Endothelial cell of umbilical vein (primary cell): ENCODE results near the gene EFCAB3. TPM values are rescaled to one million over a fixed set of nuclear protein-coding genes. Genes with fewer than 3 reads are reported as not detected.
"Not testable (repeated sequence)": the region's sequence is repeated elsewhere in the genome, so short reads cannot be mapped to it uniquely, and the experiment has no call there.

ENCODE experiments used
- BruUV-seq: library from RNA; stranded (reverse); fragments of 400-500 nt; replicated peaks from 2 replicates; lab custom pipeline; 2021; lab: Mats Ljungman, UMichigan
- CTCF ChIA-PET: fragments of 300-600, 350-600 bp; sonication (Branson Sonifier 250); formaldehyde crosslinking; loops from one replicate; lab custom pipeline; 2021; ENCODE audit warnings: antibody characterized with exemption, inconsistent platforms; lab: Charles Lee
- POLR2A ChIA-PET: fragments of 300-600, 350-600 bp; sonication (Branson Sonifier 250); formaldehyde crosslinking; loops from one replicate; lab custom pipeline; 2021; ENCODE audit warnings: antibody characterized with exemption, inconsistent platforms; lab: Charles Lee
- DNase-seq: peaks from one replicate; pipeline ENCODE4 v3.0.0-alpha.2; 2011; ENCODE audit warnings: low read depth, low spot score
- FAIRE-seq: peaks from 2 replicates; lab custom pipeline; 2011; peaks lifted over from hg19 to GRCh38; lab: Jason Lieb, UNC
- H2AFZ ChIP-seq: 2 replicates; pipeline ENCODE4 v1.6.0; 2012; ENCODE audit warnings: low read depth, low read length, control low read depth, inconsistent platforms
- H3K27ac ChIP-seq: 2 replicates; pipeline ENCODE4 v1.5.1; 2011; ENCODE audit warnings: low read depth, mild to moderate bottlenecking, control low read depth, low read length, moderate library complexity; ENCODE audit not compliant: insufficient read depth
- H3K27me3 ChIP-seq, 2 experiments: 2 replicates each; pipeline versions ENCODE4 v1.6.0 to v1.6.1; 2011; ENCODE audit warnings: low read length in 2 of 2, mixed read lengths in 1 of 2; ENCODE audit not compliant: control insufficient read depth in 2 of 2, insufficient read depth in 2 of 2
- H3K36me3 ChIP-seq, 2 experiments: 2 replicates in 1 of 2; 3 replicates in 1 of 2; pipeline ENCODE4 v1.5.1; 2011; ENCODE audit warnings: low read length in 2 of 2, mild to moderate bottlenecking in 1 of 2, moderate library complexity in 1 of 2; ENCODE audit not compliant: control insufficient read depth in 2 of 2, insufficient read depth in 2 of 2; ENCODE audit errors: extremely low read depth in 1 of 2
- H3K4me1 ChIP-seq: 3 replicates; pipeline ENCODE4 v1.5.1; 2011; ENCODE audit warnings: mild to moderate bottlenecking, low read length; ENCODE audit not compliant: control insufficient read depth, insufficient read depth; ENCODE audit errors: extremely low read depth
- H3K4me2 ChIP-seq: 2 replicates; pipeline ENCODE4 v1.6.1; 2011; ENCODE audit warnings: low read length, control low read depth, mixed read lengths; ENCODE audit not compliant: insufficient read depth
- H3K4me3 ChIP-seq, 3 experiments: fragments of 200-600 bp in 1 of 3; sonication (generic), shearing (Covaris generic) in 1 of 3; replicated peaks in 1 of 3; 2 replicates each; pipeline ENCODE4 v1.5.1; 2011 to 2016; ENCODE audit warnings: control low read depth in 3 of 3, low read length in 3 of 3, mild to moderate bottlenecking in 2 of 3, inconsistent platforms in 1 of 3, low read depth in 1 of 3, moderate library complexity in 1 of 3; ENCODE audit not compliant: insufficient read depth in 1 of 3
- H3K79me2 ChIP-seq: 2 replicates; pipeline ENCODE4 v1.6.0; 2012; ENCODE audit warnings: low read length, inconsistent platforms; ENCODE audit not compliant: control insufficient read depth, insufficient read depth
- H3K9ac ChIP-seq: replicated peaks from 2 replicates; pipeline ENCODE3; 2011; ENCODE audit warnings: low read length, control low read depth; ENCODE audit not compliant: insufficient read depth; ENCODE audit errors: extremely low read depth
- H3K9me1 ChIP-seq: replicated peaks from 3 replicates; pipeline ENCODE4 v1.6.0; 2011; ENCODE audit warnings: mild to moderate bottlenecking, low read length; ENCODE audit not compliant: control insufficient read depth, insufficient read depth; ENCODE audit errors: extremely low read depth
- H3K9me3 ChIP-seq: replicated peaks from 2 replicates; pipeline ENCODE4 v1.5.1; 2012; ENCODE audit warnings: low read length, inconsistent platforms; ENCODE audit not compliant: control insufficient read depth, insufficient read depth
- H4K20me1 ChIP-seq: replicated peaks from 2 replicates; pipeline ENCODE3; 2011; ENCODE audit warnings: mild to moderate bottlenecking, low read length; ENCODE audit not compliant: control insufficient read depth, insufficient read depth; ENCODE audit errors: extremely low read depth
- EZH2 ChIP-seq: IDR thresholded peaks from 2 replicates; pipeline ENCODE4 v1.6.1; 2012; ENCODE audit warnings: borderline replicate concordance, low read depth, mild to moderate bottlenecking, moderate library complexity, low read length, inconsistent platforms; ENCODE audit not compliant: severe bottlenecking
- FOS ChIP-seq: IDR thresholded peaks from 2 replicates; pipeline ENCODE4 v1.6.1; 2011; ENCODE audit warnings: mild to moderate bottlenecking, low read length, moderate library complexity, borderline replicate concordance; ENCODE audit not compliant: insufficient read depth
- GATA2 ChIP-seq: IDR thresholded peaks from 2 replicates; pipeline ENCODE4 v1.7.0; 2011; ENCODE audit warnings: low read depth, mild to moderate bottlenecking, moderate library complexity, mixed read lengths, low read length; ENCODE audit not compliant: insufficient read length, insufficient read depth
- JUN ChIP-seq: IDR thresholded peaks from 2 replicates; pipeline ENCODE4 v1.6.1; 2011; ENCODE audit warnings: borderline replicate concordance, low read depth; ENCODE audit not compliant: insufficient read length, insufficient read depth
- MAX ChIP-seq: IDR thresholded peaks from 2 replicates; pipeline ENCODE4 v1.6.1; 2011; ENCODE audit not compliant: insufficient read depth, insufficient read length
- MYC ChIP-seq: IDR thresholded peaks from one replicate; pipeline ENCODE4 v1.6.1; 2011; ENCODE audit warnings: mild to moderate bottlenecking, low read depth, low read length
- POLR2A ChIP-seq: IDR thresholded peaks from 2 replicates; pipeline ENCODE4 v1.6.1; 2012; ENCODE audit warnings: low read depth, mild to moderate bottlenecking, control low read depth, low read length
- POLR2AphosphoS5 ChIP-seq: IDR thresholded peaks from 2 replicates; pipeline ENCODE4 v1.6.1; 2012; ENCODE audit warnings: low read depth, mild to moderate bottlenecking, control low read depth, low read length, moderate library complexity; ENCODE audit not compliant: insufficient read depth
- dilution Hi-C: fragments of 300-500 bp; cut with MboI; formaldehyde crosslinking; loops from one replicate; pipeline ENCODE4 v1.15.0; 2019; ENCODE audit warnings: low sequenced_read_pairs; ENCODE audit not compliant: extremely low pct_ligation_motif_present
- intact Hi-C: fragments of 100-400 bp; cut with micrococcal nuclease; formaldehyde crosslinking; loops from one replicate; pipeline ENCODE4 v1.10.0; 2022
- polyA plus RNA-seq, 4 experiments: library from polyadenylated mRNA; depleted of rRNA in 3 of 4; stranded (reverse) in 3 of 4; unstranded in 1 of 4; fragments of >200 nt; gene quantifications; 2 replicates each; pipeline versions ENCODE4 v1.2.1 to v1.2.3, GENCODE V29; 2011 to 2012; ENCODE audit warnings: missing spikeins in 1 of 4
- total RNA-seq: library from RNA; stranded (reverse); gene quantifications from 2 replicates; pipeline ENCODE4 v1.2.3, GENCODE V29; 2021
- TF ChIP-seq, protein P1 (sequence below), 2 donors: IDR thresholded peaks; 1 replicate in 1 of 2; 2 replicates in 1 of 2; pipeline ENCODE4 v1.5.1; 2011; ENCODE audit warnings: low read length in 2 of 2, mild to moderate bottlenecking in 2 of 2, moderate library complexity in 2 of 2, control low read depth in 1 of 2, inconsistent platforms in 1 of 2, low read depth in 1 of 2; ENCODE audit not compliant: insufficient read depth in 1 of 2; ENCODE audit errors: extremely low read depth in 1 of 2

Gene EFCAB3
- total and polyA plus RNA-seq, 2 donors (not counting 3 experiments of a cell fraction or from before 2014, with no cell fraction given), result not detected

GRCh38 chr17:62456016-62456415 lies 75.7 kb downstream of the EFCAB3 start:
- Histone ChIP-seq H3K9ac (no peak overlapping the region), H3K4me1 (no peaks in the 10 kb centered on the region), H3K27me3 (no peaks in the 10 kb centered on the region), H3K9me1 (no peaks in the 10 kb centered on the region), H4K20me1 (no peaks in the 10 kb centered on the region), H3K79me2 (no peaks in the 10 kb centered on the region), H3K9me3 (no peaks in the 10 kb centered on the region), H3K4me2 (no peak overlapping the region), H3K36me3 (no peaks in the 10 kb centered on the region), H2AFZ (no peak overlapping the region), H3K27ac (no peak overlapping the region), H3K4me3 (no peak overlapping the region)
- ChIA-PET POLR2A (no interaction called here), CTCF (no interaction called here)
- dilution Hi-C loops, result no loop called here
- BruUV-seq, result no TSS peak
- TF ChIP-seq MAX (no peak), JUN (no peak), MYC (no peak), POLR2A (no peak), GATA2 (no peak), POLR2AphosphoS5 (no peak), FOS (no peak), EZH2 (no peak)
- TF ChIP-seq, protein P1, sequence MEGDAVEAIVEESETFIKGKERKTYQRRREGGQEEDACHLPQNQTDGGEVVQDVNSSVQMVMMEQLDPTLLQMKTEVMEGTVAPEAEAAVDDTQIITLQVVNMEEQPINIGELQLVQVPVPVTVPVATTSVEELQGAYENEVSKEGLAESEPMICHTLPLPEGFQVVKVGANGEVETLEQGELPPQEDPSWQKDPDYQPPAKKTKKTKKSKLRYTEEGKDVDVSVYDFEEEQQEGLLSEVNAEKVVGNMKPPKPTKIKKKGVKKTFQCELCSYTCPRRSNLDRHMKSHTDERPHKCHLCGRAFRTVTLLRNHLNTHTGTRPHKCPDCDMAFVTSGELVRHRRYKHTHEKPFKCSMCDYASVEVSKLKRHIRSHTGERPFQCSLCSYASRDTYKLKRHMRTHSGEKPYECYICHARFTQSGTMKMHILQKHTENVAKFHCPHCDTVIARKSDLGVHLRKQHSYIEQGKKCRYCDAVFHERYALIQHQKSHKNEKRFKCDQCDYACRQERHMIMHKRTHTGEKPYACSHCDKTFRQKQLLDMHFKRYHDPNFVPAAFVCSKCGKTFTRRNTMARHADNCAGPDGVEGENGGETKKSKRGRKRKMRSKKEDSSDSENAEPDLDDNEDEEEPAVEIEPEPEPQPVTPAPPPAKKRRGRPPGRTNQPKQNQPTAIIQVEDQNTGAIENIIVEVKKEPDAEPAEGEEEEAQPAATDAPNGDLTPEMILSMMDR (IDR thresholded peaks at IDR 0.05; ENCODE audit: extremely low read depth in 1 of 2, insufficient read depth in 1 of 2, low read depth in 1 of 2, low read length in 2 of 2), result no peak
- DNase-seq (no peak), FAIRE-seq (no peak)
- intact Hi-C loops, result no loop called here

- peak; percentile 28 for FAIRE-seq
- H3K27ac ChIP-seq, H4K20me1 ChIP-seq, H2AFZ ChIP-seq, H3K9me1 ChIP-seq, H3K4me1 ChIP-seq, CTCF ChIA-PET, intact Hi-C loops, dilution Hi-C loops, BruUV-seq, H3K4me2 ChIP-seq, DNase-seq, H3K9me3 ChIP-seq, H3K4me3 ChIP-seq, H3K9ac ChIP-seq, POLR2A ChIA-PET, H3K36me3 ChIP-seq, H3K79me2 ChIP-seq, H3K27me3 ChIP-seq: not testable (repeated sequence)
Observed at GRCh38 chr17:62458483-62458882, 78.1 kb downstream of the EFCAB3 start.

- H3K36me3 ChIP-seq, BruUV-seq, CTCF ChIA-PET, H3K4me3 ChIP-seq, DNase-seq, FAIRE-seq, H3K4me1 ChIP-seq, H3K9me1 ChIP-seq, H3K79me2 ChIP-seq, intact Hi-C loops, POLR2A ChIA-PET, dilution Hi-C loops, H3K9ac ChIP-seq, H3K27ac ChIP-seq, H3K27me3 ChIP-seq, H3K9me3 ChIP-seq, H4K20me1 ChIP-seq, H3K4me2 ChIP-seq, H2AFZ ChIP-seq: not testable (repeated sequence)
Observed at GRCh38 chr17:62464422-62464821, 84.1 kb downstream of the EFCAB3 start.
